Measurements from ENCODE around the gene TMEM130. TPM values are rescaled to one million over a fixed set of nuclear protein-coding genes. Genes with fewer than 3 reads are reported as not detected.

Gene TMEM130
- total and polyA plus RNA-seq, 9 of the 15 experiments (the other 6 are each of a cell fraction or from before 2014, with no cell fraction given), result 0.07 TPM; not detected in 8

DNA sequence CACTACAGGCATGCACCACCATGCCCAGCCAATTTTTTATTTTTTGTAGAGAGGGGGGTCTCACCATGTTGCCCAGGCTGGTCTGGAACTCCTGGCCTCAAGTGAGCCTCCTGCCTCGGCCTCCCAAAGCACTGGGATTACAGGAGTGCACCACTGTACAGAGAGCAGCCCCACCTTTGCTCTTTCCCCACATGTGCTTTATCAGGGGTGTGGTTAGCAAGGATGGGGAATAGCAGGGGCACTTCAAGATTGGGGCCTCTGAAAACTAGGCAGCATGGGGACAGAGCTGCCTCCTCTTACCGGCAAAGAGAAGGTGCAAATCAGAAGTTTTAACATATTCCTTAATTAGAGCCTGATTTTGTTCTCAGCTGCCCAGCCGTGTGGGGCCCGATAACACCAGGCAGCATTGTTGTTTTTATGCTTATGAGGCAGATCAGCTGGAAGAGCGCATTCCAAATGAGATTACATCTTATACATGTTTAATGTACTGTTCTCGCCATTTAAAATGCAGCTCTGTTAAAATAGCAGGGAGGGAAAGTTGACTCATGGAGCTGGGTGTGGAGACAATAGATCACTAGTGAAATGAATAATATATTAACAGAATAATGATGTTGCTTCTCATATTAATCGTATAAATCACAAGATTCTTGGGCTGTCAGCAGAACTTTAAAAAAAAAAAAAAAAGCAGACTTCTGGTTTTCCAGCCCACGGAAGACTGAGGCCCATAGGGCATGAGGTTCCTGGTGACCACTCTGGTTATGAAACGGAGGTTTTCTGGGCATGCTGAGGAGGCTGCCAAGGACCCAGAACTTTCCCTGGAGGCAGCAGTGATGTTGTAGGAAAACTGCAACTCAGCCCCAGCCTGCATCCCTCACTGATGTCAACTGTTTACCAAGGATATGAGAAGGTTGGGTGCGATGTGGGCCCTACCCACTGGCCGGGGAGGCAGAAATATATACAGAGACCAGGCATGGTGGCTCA, 62.5 kb downstream of the TMEM130 start:
- FAIRE-seq (no peak), DNase-seq (ENCODE audit: extremely low read depth in 1 of 4, low spot score in 3 of 4) (no peak), ATAC-seq (no peak)
- no peak overlapping the region for H3K4me2 ChIP-seq (ENCODE audit: insufficient read depth, low read length)
- no peaks in the 10 kb centered on the region; the same call in 1 of the 2 replicates for H4K20me1 ChIP-seq (replicated peaks; ENCODE audit: control insufficient read depth, insufficient read depth, low read length)
- H3K4me3 ChIP-seq, result no peak overlapping the region
- H3K9ac ChIP-seq (ENCODE audit: insufficient read depth in 1 of 2, low read depth in 2 of 2, low read length in 2 of 2), result no peak overlapping the region
- no peak overlapping the region for H3K27ac ChIP-seq (ENCODE audit: extremely low read depth, low read depth, low read length)
- no peaks in the 10 kb centered on the region for H3K36me3 ChIP-seq (ENCODE audit: control insufficient read depth, insufficient read depth, low read length)
- TF ChIP-seq CREBBP (IDR thresholded peaks at IDR 0.05; ENCODE audit: low read depth, low read length) (no peak), NUFIP1 (IDR thresholded peaks at IDR 0.05; ENCODE audit: partially characterized antibody) (no peak), PCBP1 (IDR thresholded peaks at IDR 0.05; ENCODE audit: low read depth, low read length, poor library complexity, severe bottlenecking) (no peak), ZNF311 (CRISPR knock-in tag; IDR thresholded peaks at IDR 0.05) (no peak), EP300 (IDR thresholded peaks at IDR 0.05; ENCODE audit: low read length) (no peak), IRF2 (CRISPR knock-in tag; IDR thresholded peaks at IDR 0.05) (no peak), ZNF408 (CRISPR knock-in tag; IDR thresholded peaks at IDR 0.05; ENCODE audit: low read depth) (no peak)
- TF ChIP-seq, protein P1, sequence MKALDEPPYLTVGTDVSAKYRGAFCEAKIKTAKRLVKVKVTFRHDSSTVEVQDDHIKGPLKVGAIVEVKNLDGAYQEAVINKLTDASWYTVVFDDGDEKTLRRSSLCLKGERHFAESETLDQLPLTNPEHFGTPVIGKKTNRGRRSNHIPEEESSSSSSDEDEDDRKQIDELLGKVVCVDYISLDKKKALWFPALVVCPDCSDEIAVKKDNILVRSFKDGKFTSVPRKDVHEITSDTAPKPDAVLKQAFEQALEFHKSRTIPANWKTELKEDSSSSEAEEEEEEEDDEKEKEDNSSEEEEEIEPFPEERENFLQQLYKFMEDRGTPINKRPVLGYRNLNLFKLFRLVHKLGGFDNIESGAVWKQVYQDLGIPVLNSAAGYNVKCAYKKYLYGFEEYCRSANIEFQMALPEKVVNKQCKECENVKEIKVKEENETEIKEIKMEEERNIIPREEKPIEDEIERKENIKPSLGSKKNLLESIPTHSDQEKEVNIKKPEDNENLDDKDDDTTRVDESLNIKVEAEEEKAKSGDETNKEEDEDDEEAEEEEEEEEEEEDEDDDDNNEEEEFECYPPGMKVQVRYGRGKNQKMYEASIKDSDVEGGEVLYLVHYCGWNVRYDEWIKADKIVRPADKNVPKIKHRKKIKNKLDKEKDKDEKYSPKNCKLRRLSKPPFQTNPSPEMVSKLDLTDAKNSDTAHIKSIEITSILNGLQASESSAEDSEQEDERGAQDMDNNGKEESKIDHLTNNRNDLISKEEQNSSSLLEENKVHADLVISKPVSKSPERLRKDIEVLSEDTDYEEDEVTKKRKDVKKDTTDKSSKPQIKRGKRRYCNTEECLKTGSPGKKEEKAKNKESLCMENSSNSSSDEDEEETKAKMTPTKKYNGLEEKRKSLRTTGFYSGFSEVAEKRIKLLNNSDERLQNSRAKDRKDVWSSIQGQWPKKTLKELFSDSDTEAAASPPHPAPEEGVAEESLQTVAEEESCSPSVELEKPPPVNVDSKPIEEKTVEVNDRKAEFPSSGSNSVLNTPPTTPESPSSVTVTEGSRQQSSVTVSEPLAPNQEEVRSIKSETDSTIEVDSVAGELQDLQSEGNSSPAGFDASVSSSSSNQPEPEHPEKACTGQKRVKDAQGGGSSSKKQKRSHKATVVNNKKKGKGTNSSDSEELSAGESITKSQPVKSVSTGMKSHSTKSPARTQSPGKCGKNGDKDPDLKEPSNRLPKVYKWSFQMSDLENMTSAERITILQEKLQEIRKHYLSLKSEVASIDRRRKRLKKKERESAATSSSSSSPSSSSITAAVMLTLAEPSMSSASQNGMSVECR (CRISPR knock-in tag; IDR thresholded peaks at IDR 0.05), result no peak
- H3K79me2 ChIP-seq (ENCODE audit: control insufficient read depth, insufficient read depth, low read length), result no peaks in the 10 kb centered on the region
- H3K9me1 ChIP-seq (ENCODE audit: control insufficient read depth, insufficient read depth, low read length), result no peaks in the 10 kb centered on the region
- in situ Hi-C loops (cut with MboI), result no loop called here
- H3K9me3 ChIP-seq (replicated peaks; ENCODE audit: control insufficient read depth, insufficient read depth, low read depth, low read length), result peaks cover 4% of the 10 kb centered on the region; the same call in 1 of the 2 replicates
- H3K4me1 ChIP-seq (replicated peaks in 1 of 2; ENCODE audit: control insufficient read depth in 2 of 2, insufficient read depth in 2 of 2, low read length in 2 of 2), result no peaks in the 10 kb centered on the region
- ChIA-PET POLR2A (interaction anchor here (1.0 kb wide), 1 partner anchor 10 kb away, joined by 3 read pairs; no protein-coding TSS in a partner anchor), CTCF (ENCODE audit: low intra/inter-chr PET ratio) (no interaction called here)
- WGBS (ENCODE audit: insufficient coverage, low coverage, missing lambda C conversion rate), result 0% methylated on average over 11 of the region's 11 CpGs
- no peak overlapping the region for H2AFZ ChIP-seq (ENCODE audit: low read depth, low read length)
- peaks cover 7 to 21% of the 10 kb centered on the region in 2 experiments; a peak in 4 of 5 replicates for H3K27me3 ChIP-seq (ENCODE audit: control insufficient read depth in 2 of 2, insufficient read depth in 2 of 2, low read length in 2 of 2)
- intact Hi-C loops (cut with micrococcal nuclease), result no loop called here
- BruUV-seq (replicated peaks), result no TSS peak

Data from K562 (cell line).